HG02938 (cell line): ENCODE measurements around the gene MCRIP2.

ENCODE experiments used
- ATAC-seq: cut with Tn5 transposase; IDR thresholded peaks from one replicate; pipeline ENCODE4 v1.9.1; 2021; ENCODE audit warnings: mild to moderate bottlenecking, moderate library complexity; ENCODE audit not compliant: unreplicated experiment

The MCRIP2 gene

GRCh38 chr16:694187-694862 is 52.7 kb downstream of the MCRIP2 start:
- no peak for ATAC-seq

GRCh38 chr16:694863-695354 is 53.3 kb downstream of the MCRIP2 start:
- no peak for ATAC-seq

DNA sequence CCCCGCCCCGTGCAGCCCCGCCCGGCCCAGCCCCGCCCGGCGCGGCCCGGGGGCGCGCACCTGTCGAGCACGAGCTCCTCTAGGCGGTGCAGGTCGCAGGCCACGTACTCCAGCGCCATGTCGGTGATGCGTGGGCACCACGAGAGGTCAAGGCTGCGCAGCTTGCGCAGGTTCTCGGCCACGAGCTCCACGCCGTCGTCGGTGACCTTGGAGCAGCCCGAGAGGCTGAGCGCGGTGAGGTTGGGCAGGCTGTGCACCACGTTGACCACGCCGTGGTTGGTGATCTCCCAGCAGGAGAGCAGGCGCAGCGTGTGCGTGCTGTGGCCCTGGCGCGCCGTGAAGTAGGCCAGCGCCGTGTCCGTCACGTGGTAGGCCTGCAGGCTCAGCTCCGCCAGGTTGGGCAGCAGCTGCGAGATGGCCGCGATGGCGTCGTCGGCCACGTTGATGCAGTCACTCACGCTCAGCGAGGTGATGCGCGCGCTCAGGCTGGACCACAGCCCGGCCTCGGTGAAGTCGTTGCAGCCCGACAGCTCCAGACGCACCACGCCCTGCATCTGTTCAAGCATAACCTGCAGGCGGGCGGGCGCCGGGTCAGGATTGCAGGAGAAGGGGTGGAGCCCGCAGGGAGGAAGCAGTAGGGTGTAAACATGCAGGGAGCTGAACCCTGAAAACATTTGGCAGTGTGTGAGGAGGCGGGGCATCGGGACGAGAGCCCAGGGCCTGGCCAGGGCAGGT is 53.9 kb downstream of the MCRIP2 start:
- no peak for ATAC-seq
